Measurements from ENCODE around the gene FNDC10.
A peak's percentile ranks its signal among the peaks of the same experiment; 100 is the strongest.

Gene FNDC10

DNA sequence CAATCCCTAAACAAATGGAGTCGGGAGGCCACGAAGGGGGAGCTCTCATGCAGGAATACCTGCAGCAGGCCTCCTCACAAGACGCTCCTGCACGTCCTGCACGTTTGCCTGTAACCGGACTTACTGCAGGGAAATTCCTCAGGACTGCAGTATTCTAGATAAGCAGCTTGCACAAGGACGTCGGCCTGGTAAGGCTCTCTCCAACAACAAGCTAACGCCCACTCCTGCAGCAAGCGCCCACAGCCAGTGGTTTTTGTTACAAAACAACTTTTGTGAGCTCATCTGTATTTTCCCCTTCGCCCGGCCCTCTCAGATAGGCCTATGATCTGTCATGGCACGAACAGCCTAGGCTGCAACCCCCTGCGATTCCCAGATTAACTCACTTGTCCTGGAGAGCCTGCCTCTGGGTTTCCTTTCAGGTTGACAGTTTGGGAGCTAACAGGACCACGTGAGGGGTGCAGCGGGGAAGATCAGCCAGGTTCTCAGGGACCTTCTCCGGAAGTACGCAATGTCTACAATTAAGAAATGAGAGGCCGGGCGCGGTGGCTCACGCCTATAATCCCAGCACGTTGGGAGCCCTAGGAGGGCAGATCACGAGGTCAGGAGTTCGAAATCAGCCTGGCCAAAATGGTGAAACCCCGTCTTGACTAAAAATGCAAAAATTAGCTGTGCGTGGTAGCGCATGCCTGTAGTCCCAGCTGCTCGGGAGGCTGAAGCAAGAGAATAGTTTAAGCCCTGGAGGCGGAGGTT, 14.4 kb upstream of the FNDC10 start:
- TF ChIP-seq ESRRG (CRISPR knock-in tag; IDR thresholded peaks at IDR 0.05) = no peak
- TF ChIP-seq SNAI2 (CRISPR knock-in tag; IDR thresholded peaks at IDR 0.05) = no peak
- TF ChIP-seq, protein P1, sequence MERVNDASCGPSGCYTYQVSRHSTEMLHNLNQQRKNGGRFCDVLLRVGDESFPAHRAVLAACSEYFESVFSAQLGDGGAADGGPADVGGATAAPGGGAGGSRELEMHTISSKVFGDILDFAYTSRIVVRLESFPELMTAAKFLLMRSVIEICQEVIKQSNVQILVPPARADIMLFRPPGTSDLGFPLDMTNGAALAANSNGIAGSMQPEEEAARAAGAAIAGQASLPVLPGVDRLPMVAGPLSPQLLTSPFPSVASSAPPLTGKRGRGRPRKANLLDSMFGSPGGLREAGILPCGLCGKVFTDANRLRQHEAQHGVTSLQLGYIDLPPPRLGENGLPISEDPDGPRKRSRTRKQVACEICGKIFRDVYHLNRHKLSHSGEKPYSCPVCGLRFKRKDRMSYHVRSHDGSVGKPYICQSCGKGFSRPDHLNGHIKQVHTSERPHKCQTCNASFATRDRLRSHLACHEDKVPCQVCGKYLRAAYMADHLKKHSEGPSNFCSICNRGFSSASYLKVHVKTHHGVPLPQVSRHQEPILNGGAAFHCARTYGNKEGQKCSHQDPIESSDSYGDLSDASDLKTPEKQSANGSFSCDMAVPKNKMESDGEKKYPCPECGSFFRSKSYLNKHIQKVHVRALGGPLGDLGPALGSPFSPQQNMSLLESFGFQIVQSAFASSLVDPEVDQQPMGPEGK (CRISPR knock-in tag; IDR thresholded peaks at IDR 0.05; ENCODE audit: borderline replicate concordance) = no peak
- no peak for TF ChIP-seq BACH2 (CRISPR knock-in tag; IDR thresholded peaks at IDR 0.05; ENCODE audit: borderline replicate concordance)
- ATAC-seq = peak; percentile 2; the same call in 2 of the 3 replicates

DNA sequence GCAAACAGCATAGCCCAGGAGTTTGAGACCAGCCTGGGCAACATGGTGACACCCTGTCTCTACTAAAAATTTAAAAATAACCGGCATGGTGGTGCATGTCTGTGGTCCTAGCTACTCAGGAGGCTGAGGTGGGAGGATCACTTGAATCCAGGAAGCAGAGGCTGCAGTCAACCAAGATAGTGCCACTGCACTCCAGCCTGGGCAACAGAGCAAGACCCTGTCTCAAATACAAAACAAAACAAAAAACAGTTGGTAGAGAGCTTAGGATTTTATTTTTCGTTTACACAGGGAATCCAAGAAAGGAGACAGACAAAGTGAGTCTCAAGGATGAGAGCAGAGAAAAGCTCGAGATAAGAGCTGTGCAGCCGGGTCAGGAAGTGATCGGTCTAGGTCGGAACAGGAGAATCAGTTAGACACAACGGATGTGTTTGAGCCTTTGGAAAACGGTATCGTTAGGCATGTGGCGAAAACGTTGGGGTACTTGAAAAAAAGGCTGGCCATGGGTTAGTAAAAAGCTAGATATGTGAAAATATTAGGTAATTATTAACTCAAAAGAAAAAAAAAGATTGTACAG, 13.7 kb upstream of the FNDC10 start:
- ATAC-seq = no peak
- TF ChIP-seq SNAI2 (CRISPR knock-in tag; IDR thresholded peaks at IDR 0.05) (no peak), ESRRG (CRISPR knock-in tag; IDR thresholded peaks at IDR 0.05) (no peak), ZFP3 (CRISPR knock-in tag; IDR thresholded peaks at IDR 0.05) (no peak), BACH2 (CRISPR knock-in tag; IDR thresholded peaks at IDR 0.05; ENCODE audit: borderline replicate concordance) (no peak), ZFP30 (CRISPR knock-in tag; IDR thresholded peaks at IDR 0.05) (no peak), OSR1 (CRISPR knock-in tag; IDR thresholded peaks at IDR 0.05) (no peak)
- TF ChIP-seq, protein P2, sequence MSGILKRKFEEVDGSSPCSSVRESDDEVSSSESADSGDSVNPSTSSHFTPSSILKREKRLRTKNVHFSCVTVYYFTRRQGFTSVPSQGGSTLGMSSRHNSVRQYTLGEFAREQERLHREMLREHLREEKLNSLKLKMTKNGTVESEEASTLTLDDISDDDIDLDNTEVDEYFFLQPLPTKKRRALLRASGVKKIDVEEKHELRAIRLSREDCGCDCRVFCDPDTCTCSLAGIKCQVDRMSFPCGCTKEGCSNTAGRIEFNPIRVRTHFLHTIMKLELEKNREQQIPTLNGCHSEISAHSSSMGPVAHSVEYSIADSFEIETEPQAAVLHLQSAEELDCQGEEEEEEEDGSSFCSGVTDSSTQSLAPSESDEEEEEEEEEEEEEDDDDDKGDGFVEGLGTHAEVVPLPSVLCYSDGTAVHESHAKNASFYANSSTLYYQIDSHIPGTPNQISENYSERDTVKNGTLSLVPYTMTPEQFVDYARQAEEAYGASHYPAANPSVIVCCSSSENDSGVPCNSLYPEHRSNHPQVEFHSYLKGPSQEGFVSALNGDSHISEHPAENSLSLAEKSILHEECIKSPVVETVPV (CRISPR knock-in tag; IDR thresholded peaks at IDR 0.05) = no peak
- TF ChIP-seq, protein P3, sequence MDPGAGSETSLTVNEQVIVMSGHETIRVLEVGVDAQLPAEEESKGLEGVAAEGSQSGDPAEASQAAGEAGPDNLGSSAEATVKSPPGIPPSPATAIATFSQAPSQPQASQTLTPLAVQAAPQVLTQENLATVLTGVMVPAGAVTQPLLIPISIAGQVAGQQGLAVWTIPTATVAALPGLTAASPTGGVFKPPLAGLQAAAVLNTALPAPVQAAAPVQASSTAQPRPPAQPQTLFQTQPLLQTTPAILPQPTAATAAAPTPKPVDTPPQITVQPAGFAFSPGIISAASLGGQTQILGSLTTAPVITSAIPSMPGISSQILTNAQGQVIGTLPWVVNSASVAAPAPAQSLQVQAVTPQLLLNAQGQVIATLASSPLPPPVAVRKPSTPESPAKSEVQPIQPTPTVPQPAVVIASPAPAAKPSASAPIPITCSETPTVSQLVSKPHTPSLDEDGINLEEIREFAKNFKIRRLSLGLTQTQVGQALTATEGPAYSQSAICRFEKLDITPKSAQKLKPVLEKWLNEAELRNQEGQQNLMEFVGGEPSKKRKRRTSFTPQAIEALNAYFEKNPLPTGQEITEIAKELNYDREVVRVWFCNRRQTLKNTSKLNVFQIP (CRISPR knock-in tag; IDR thresholded peaks at IDR 0.05; ENCODE audit: borderline replicate concordance, low read depth) = no peak
- TF ChIP-seq, protein P1 (CRISPR knock-in tag; IDR thresholded peaks at IDR 0.05; ENCODE audit: borderline replicate concordance) = no peak

DNA sequence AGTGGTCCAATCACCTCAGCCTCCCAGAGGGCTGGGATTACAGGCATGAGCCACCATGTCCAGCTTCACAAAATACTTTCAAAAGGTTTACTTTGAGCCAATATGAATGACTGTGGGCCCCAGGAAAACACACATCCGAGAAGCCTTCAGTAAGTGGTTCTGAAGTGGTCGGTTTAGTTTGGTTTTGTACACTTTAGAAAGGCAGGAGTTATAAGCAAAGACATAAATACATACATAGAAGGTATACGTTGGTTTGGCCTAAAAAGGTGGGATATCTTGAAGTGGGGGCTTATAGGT, 12.1 kb upstream of the FNDC10 start:
- TF ChIP-seq, protein P4, sequence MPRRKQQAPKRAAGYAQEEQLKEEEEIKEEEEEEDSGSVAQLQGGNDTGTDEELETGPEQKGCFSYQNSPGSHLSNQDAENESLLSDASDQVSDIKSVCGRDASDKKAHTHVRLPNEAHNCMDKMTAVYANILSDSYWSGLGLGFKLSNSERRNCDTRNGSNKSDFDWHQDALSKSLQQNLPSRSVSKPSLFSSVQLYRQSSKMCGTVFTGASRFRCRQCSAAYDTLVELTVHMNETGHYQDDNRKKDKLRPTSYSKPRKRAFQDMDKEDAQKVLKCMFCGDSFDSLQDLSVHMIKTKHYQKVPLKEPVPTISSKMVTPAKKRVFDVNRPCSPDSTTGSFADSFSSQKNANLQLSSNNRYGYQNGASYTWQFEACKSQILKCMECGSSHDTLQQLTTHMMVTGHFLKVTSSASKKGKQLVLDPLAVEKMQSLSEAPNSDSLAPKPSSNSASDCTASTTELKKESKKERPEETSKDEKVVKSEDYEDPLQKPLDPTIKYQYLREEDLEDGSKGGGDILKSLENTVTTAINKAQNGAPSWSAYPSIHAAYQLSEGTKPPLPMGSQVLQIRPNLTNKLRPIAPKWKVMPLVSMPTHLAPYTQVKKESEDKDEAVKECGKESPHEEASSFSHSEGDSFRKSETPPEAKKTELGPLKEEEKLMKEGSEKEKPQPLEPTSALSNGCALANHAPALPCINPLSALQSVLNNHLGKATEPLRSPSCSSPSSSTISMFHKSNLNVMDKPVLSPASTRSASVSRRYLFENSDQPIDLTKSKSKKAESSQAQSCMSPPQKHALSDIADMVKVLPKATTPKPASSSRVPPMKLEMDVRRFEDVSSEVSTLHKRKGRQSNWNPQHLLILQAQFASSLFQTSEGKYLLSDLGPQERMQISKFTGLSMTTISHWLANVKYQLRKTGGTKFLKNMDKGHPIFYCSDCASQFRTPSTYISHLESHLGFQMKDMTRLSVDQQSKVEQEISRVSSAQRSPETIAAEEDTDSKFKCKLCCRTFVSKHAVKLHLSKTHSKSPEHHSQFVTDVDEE (CRISPR knock-in tag; IDR thresholded peaks at IDR 0.05) = no peak
- no peak for TF ChIP-seq PPARA (CRISPR knock-in tag; IDR thresholded peaks at IDR 0.05; ENCODE audit: borderline replicate concordance)
- no peak for TF ChIP-seq OSR1 (CRISPR knock-in tag; IDR thresholded peaks at IDR 0.05)
- no peak for TF ChIP-seq RARB (CRISPR knock-in tag; IDR thresholded peaks at IDR 0.05)
- TF ChIP-seq, protein P1 (CRISPR knock-in tag; IDR thresholded peaks at IDR 0.05; ENCODE audit: borderline replicate concordance) = no peak
- TF ChIP-seq GLIS3 (CRISPR knock-in tag; IDR thresholded peaks at IDR 0.05) = no peak
- TF ChIP-seq ZNF8 (CRISPR knock-in tag; IDR thresholded peaks at IDR 0.05) = no peak
- TF ChIP-seq, protein P3 (CRISPR knock-in tag; IDR thresholded peaks at IDR 0.05; ENCODE audit: borderline replicate concordance, low read depth) = no peak
- no peak for TF ChIP-seq ZNF70 (CRISPR knock-in tag; IDR thresholded peaks at IDR 0.05)
- no peak for TF ChIP-seq TCF4 (CRISPR knock-in tag; IDR thresholded peaks at IDR 0.05; ENCODE audit: borderline replicate concordance)
- TF ChIP-seq, protein P2 (CRISPR knock-in tag; IDR thresholded peaks at IDR 0.05) = no peak
- TF ChIP-seq BACH2 (CRISPR knock-in tag; IDR thresholded peaks at IDR 0.05; ENCODE audit: borderline replicate concordance) = no peak
- TF ChIP-seq CSDC2 (CRISPR knock-in tag; IDR thresholded peaks at IDR 0.05) = no peak
- TF ChIP-seq ISL1 (CRISPR knock-in tag; IDR thresholded peaks at IDR 0.05) = no peak
- no peak for ATAC-seq
